WI38 (cell line): ENCODE measurements around the gene LRIT3.

Source experiments
- H3K4me3 ChIP-seq: 2 replicates; pipeline ENCODE4 v1.5.1; 2011; ENCODE audit warnings: low read depth, mild to moderate bottlenecking, control low read depth, low read length
- TF ChIP-seq, protein P1 (sequence below): IDR thresholded peaks from 2 replicates; pipeline ENCODE4 v1.5.1; 2012; ENCODE audit warnings: low read depth, mild to moderate bottlenecking, control low read depth, low read length

LRIT3 gene

DNA sequence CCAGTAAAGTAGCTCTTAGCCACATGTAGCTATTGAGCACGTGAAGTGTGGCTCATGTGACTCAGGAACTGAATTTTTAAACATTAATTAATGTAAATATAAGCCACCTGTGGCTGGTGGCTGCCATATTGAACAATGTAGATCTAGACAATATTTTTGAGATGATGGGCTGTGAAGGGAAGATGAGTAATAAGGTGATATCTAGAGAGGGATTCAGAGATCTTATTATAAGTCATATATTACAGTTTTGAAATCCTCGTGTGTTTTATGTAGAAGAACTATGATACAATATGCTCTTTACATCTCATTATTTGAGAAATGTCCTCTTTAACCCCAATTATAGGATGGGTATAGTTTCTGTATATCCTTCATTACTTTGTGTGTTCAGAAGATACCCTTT, 26.7 kb upstream of the LRIT3 start:
- H3K4me3 ChIP-seq, result no peak overlapping the region
- TF ChIP-seq, protein P1, sequence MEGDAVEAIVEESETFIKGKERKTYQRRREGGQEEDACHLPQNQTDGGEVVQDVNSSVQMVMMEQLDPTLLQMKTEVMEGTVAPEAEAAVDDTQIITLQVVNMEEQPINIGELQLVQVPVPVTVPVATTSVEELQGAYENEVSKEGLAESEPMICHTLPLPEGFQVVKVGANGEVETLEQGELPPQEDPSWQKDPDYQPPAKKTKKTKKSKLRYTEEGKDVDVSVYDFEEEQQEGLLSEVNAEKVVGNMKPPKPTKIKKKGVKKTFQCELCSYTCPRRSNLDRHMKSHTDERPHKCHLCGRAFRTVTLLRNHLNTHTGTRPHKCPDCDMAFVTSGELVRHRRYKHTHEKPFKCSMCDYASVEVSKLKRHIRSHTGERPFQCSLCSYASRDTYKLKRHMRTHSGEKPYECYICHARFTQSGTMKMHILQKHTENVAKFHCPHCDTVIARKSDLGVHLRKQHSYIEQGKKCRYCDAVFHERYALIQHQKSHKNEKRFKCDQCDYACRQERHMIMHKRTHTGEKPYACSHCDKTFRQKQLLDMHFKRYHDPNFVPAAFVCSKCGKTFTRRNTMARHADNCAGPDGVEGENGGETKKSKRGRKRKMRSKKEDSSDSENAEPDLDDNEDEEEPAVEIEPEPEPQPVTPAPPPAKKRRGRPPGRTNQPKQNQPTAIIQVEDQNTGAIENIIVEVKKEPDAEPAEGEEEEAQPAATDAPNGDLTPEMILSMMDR, result no peak

DNA sequence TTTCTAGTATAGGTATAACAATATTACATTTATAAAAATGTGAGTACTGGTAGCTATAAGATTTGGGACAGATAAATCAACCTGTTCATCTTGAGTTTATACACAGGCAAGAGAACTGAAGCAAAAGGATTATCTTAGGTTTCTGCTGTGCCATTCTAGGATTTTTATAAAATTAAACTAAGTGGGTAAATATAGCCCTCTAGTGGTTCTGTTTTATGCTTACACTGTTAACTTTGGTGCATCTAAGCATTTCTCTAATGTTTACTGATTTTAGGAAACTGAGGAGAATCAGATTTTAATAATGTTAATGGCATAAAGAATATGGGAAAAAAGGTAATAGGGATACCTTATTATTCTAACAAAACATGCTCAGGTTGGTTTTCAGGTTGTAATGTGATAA, 21.2 kb upstream of the LRIT3 start:
- TF ChIP-seq, protein P1, result peak; percentile 24; the same call in 1 of the 2 replicates
- no peak overlapping the region for H3K4me3 ChIP-seq

DNA sequence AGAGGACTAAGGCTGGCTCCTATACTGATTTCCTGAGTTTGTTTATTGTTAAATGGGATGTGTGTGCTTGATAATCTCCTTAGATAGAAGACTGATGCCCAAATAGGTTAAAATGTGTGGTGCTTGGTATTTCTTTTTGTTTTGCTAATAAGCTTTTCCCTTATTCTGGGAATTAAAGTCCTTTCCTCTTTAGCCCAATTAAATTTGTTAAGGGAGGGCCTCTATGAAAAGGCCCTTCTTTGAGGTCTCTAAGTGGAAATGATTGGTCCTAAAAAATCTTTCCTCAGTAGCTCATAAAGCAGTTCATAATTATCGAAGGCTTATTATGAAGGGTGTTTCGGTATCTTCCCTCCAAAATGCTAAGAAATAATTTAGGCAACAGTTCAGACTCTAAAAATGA, 20.2 kb upstream of the LRIT3 start, which contains the start of gene RRH:
TSS of gene RRH (plus strand) at position 301 of the 400 bp plus-strand sequence. CDS start at position 357, 56 bp downstream.
- H3K4me3 ChIP-seq, result no peak within 1 kb of the TSS
- TF ChIP-seq, protein P1, result no peak

DNA sequence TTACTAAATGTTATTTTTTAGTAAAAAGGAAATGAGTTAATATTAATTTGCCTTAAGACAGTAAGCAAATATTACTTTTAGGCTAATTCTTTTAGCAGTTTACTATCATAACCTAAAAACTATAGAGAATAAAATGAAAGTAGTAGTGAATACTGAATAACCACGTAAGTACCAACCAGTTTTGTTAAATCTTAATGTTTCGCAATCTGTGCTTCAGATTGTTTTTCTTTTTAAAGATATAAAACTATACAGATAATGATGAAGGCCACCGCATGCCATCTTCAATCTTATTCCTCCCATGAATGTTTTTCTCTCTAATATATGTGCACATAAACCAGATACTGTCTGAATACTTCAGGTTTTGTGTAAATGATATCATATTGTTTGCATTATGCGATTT, 14.2 kb upstream of the LRIT3 start:
- H3K4me3 ChIP-seq, result no peak overlapping the region
- TF ChIP-seq, protein P1, result no peak

DNA sequence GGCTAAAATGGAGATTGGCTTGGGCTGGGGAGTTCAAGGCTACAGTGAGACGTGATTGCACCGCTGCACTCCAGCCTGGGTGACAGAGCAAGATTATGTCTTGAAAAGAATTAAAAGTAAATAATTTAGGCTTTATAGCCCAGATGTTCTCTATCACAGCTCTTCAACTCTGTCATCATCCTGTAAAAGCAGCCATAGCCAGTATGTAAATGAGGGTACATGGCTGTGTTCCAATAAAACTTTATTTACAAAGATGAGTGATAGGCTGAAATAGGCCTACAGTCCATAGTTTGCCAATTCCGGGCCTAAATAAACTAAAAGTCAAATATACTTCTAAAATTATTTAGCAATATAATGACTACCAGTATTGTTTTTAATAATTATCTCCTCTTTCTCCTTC, 10.9 kb upstream of the LRIT3 start:
- TF ChIP-seq, protein P1, result no peak
- H3K4me3 ChIP-seq, result no peak overlapping the region

DNA sequence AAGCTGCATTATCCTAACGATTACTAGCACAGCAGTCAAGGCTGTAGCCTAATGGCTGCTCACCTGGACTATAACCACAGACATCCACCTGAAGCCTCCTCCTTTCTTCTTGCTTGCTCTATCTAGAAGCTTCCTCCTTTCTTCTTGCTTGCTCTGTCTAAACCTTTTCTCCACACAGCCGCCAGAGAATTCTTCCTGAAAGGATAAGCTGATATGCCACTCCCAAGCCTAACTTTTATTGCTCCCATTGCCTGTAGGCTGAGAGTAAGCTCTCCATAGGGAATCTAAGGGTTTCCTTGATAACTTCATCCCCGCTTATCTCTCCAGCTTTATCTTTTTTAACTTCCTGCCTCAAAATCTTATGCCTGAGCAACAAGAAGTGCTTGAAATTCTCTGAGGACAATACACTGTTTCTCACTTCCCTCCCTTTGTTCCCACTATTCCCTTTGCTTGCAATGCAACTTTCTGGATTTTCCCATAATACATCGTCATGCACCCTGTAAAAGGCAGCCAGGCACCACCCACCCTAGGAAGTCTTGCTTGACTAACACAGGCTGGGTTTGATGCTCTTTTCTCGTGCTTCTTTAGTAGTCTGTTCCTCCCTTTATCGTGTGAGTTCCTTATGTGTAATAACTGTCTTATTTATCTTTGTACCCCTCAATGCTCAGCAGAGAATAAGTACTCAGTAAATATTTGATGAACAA, 1.4 kb upstream of the LRIT3 start:
- TF ChIP-seq, protein P1, result no peak
- no peak overlapping the region for H3K4me3 ChIP-seq

DNA sequence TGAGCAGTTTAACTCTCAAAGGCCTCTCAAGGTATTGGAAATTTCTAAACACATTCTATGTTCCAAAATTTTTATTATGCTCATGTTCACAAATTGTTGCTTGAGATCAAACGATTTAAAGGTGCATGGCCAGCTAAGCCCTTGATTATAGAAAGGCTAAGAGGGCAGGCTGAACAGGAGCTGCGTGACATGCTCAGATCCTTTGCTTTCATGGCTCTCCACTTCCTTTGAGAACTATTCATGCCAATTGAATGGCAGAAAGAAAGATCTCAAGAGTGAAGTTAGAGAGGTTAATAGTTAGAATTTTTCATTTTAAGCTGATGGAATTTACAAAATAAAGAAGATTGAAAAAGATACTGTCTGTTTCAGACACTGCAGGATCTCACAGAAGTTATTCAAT, 594 bp downstream of the LRIT3 start:
- no peak overlapping the region for H3K4me3 ChIP-seq
- TF ChIP-seq, protein P1, result no peak
